ENCODE data around the gene ANKRD33B. TPM values are rescaled to one million over a fixed set of nuclear protein-coding genes. Genes with fewer than 3 reads are reported as not detected.

ANKRD33B gene
- total and polyA plus RNA-seq, 10 donors, result 2.0 to 37.8 (median 24.6) TPM

DNA sequence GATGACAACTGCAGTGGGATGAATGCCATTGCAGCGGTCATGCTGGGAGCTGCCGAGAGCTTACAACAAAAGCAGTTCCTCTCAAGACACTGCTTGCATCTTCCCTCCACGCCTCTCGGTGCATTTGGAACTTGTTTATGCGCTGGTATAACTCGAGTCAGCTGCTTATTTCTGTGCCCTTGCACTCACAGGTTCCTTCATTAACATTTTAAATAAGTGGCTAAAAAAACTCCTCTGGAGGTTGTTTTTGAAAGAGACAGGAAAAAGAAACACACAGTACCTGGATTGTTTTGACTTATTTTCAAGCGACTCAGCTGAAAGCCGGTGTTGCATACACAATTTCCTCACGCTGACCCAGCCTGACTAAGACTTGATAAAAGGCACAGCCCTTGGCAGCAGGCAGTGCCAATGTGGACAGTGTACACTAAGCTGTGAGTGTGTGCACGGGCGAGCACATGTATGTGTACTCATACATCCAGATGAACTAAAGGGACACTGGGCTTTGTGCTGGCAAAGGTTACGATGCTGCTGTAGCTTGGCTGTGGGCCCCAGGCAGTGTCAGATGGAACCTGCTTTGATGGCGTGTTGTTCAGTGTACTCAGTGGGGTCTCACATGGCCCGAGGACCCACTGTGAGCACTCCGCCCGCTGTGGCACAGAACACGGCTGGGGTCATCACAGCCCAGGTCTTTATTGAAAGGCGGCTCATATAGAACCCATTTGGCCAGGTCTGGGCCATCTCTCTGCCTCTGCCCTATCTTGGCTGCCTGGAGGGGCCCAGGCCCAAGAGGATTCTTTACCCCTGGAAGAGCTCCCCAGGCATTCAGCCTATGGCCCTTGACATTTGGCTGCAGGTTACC, 92.3 kb downstream of the ANKRD33B start:
- intact Hi-C loops (cut with DNase I; ENCODE audit: low total_unique reads), result no loop called here
- no peaks in the 10 kb centered on the region for H3K27me3 ChIP-seq (replicated peaks in 1 of 7)
- 88 to 92% (median 88%) methylated on average over 15 to 18 of the region's 18 CpGs for WGBS, 5 donors
- H3K36me3 ChIP-seq, result peaks cover 0 to 55% (median 11%) of the 10 kb centered on the region in 6 donors
- TF ChIP-seq, protein P1, sequence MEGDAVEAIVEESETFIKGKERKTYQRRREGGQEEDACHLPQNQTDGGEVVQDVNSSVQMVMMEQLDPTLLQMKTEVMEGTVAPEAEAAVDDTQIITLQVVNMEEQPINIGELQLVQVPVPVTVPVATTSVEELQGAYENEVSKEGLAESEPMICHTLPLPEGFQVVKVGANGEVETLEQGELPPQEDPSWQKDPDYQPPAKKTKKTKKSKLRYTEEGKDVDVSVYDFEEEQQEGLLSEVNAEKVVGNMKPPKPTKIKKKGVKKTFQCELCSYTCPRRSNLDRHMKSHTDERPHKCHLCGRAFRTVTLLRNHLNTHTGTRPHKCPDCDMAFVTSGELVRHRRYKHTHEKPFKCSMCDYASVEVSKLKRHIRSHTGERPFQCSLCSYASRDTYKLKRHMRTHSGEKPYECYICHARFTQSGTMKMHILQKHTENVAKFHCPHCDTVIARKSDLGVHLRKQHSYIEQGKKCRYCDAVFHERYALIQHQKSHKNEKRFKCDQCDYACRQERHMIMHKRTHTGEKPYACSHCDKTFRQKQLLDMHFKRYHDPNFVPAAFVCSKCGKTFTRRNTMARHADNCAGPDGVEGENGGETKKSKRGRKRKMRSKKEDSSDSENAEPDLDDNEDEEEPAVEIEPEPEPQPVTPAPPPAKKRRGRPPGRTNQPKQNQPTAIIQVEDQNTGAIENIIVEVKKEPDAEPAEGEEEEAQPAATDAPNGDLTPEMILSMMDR (IDR thresholded peaks at IDR 0.05 in 8 of 11, conservative IDR thresholded peaks at IDR 0.05 in 3 of 11), result no peak
- no peak for TF ChIP-seq POLR2A (IDR thresholded peaks at IDR 0.05)
- no peak overlapping the region for H3K4me3 ChIP-seq
- no peak overlapping the region for H3K27ac ChIP-seq
- no peaks in the 10 kb centered on the region for H3K4me1 ChIP-seq
- no peak for DNase-seq
- H3K9me3 ChIP-seq, result peaks cover 0 to 5% (median 0%) of the 10 kb centered on the region in 8 donors

- no peak overlapping the region for H3K4me3 ChIP-seq
- no peaks in the 10 kb centered on the region for H3K27me3 ChIP-seq (replicated peaks in 1 of 7)
- H3K9me3 ChIP-seq, result peaks cover 0 to 5% (median 0%) of the 10 kb centered on the region in 8 donors
- H3K4me1 ChIP-seq, result no peaks in the 10 kb centered on the region
- H3K36me3 ChIP-seq, result peaks cover 0 to 34% (median 6%) of the 10 kb centered on the region in 6 donors
- 80 to 96% (median 83%) methylated on average over 4 of the region's 4 CpGs for WGBS, 5 donors
- H3K27ac ChIP-seq, result no peak overlapping the region
- no peak for TF ChIP-seq POLR2AphosphoS5 (IDR thresholded peaks at IDR 0.05)
- TF ChIP-seq, protein P1 (IDR thresholded peaks at IDR 0.05 in 8 of 11, conservative IDR thresholded peaks at IDR 0.05 in 3 of 11), result no peak
- no peak for TF ChIP-seq POLR2A (IDR thresholded peaks at IDR 0.05)
- intact Hi-C loops (cut with DNase I; ENCODE audit: low total_unique reads), result no loop called here
- DNase-seq, result no peak
Measured at GRCh38 chr5:10658265-10658664, 94.4 kb downstream of the ANKRD33B start.

DNA sequence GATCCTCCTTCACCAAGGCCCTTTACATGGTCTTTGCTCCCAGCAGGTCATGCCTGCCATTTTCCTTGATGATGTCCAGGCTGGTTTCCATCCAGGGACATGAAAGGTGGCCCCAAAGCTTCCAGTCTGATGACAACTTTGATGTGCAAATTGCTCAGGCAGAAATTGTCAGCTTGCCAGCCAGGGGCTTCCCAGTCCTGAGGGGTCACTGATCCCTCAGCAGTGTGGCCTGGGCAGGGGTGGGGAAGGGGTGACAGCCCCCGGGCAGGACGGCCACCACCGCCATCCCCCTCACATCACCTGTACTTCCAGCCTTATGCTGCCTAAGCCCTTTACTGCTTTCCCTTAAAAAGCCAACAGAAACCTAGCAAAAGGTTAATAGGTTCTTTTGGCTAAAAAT, 96.3 kb downstream of the ANKRD33B start:
- no peak overlapping the region for H3K4me3 ChIP-seq
- no peaks in the 10 kb centered on the region for H3K27me3 ChIP-seq (replicated peaks in 1 of 7)
- 82 to 100% (median 88%) methylated on average over 3 of the region's 3 CpGs for WGBS, 5 donors
- no peak for DNase-seq
- no peak overlapping the region for H3K27ac ChIP-seq
- intact Hi-C loops (cut with DNase I; ENCODE audit: low total_unique reads), result no loop called here
- TF ChIP-seq, protein P1 (IDR thresholded peaks at IDR 0.05 in 8 of 11, conservative IDR thresholded peaks at IDR 0.05 in 3 of 11), result no peak
- H3K36me3 ChIP-seq, result peaks cover 0 to 16% (median 2%) of the 10 kb centered on the region in 6 donors
- H3K9me3 ChIP-seq, result peaks cover 0 to 5% (median 0%) of the 10 kb centered on the region in 8 donors
- no peaks in the 10 kb centered on the region for H3K4me1 ChIP-seq

GRCh38 chr5:10660720-10661387, 97.0 kb downstream of the ANKRD33B start:
- DNase-seq, result no peak
- Histone ChIP-seq H3K4me3 (no peak overlapping the region), H3K27ac (no peak overlapping the region), H3K4me1 (no peaks in the 10 kb centered on the region), H3K9me3 (peaks cover 0 to 5% (median 0%) of the 10 kb centered on the region in 8 donors), H3K36me3 (peaks cover 0 to 8% (median 0%) of the 10 kb centered on the region in 6 donors), H3K27me3 (replicated peaks in 1 of 7) (no peaks in the 10 kb centered on the region)
- intact Hi-C loops (cut with DNase I; ENCODE audit: low total_unique reads), result no loop called here
- WGBS, 5 donors, result 87 to 97% (median 91%) methylated on average over 13 to 15 of the region's 15 CpGs
- TF ChIP-seq, protein P1 (IDR thresholded peaks at IDR 0.05 in 8 of 11, conservative IDR thresholded peaks at IDR 0.05 in 3 of 11), result no peak
- TF ChIP-seq POLR2A (IDR thresholded peaks at IDR 0.05) (no peak), POLR2AphosphoS5 (IDR thresholded peaks at IDR 0.05) (no peak)
